ENCODE measurements around the gene STX5.

DNA sequence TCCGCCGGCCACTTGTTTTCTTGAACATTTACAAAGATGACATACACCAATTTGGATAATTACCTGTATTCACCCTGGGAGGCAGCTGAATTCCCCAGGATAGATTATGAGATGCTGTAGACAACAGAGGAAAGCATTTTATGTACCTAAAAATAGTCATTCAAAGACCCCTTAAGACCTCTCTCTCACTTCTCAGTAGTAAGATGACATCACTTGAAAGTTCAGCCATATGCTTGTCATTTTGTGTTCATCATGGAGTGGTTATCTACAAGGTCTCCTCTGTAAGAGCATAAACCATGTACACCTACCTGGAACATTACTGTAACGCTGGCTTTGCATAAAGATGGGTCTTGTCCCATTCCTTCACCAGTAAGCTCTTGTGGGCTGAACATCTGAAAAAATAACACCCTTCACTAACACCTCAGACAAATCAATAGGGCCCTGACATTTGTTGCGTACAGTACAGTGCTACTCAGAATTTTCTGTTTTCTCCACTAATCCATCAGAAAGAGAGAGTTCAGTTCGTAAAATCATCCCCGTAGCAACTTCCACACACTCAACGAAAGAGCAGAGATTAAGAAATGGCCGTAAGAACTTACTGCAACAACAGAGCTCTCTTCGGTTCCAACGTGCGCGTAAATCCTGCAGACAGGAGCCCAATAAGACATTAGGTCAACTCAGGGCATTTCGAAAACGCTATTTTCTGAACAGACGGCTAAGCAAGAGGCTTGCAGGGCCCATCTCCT, 23.1 kb upstream of the STX5 start:
- TF ChIP-seq CTCF (IDR thresholded peaks at IDR 0.05), result no peak
- TF ChIP-seq POLR2A (IDR thresholded peaks at IDR 0.05), result no peak

All from tibial nerve (tissue), 3 donors.